A673 (cell line): ENCODE results near the gene SPATA33.

ENCODE experiments used
- CTCF ChIP-seq: fragments of 300-800, 200-600 bp; sonication (generic); conservative IDR thresholded peaks from 2 replicates; pipeline ENCODE4 v1.5.1; 2017; ENCODE audit warnings: low read depth, mild to moderate bottlenecking, antibody characterized with exemption, low read length, moderate library complexity, mixed read lengths
- EZH2 ChIP-seq: fragments of 200-600 bp; sonication (generic); IDR thresholded peaks from 2 replicates; pipeline ENCODE4 v1.6.1; 2017; ENCODE audit warnings: borderline replicate concordance, low read depth, mild to moderate bottlenecking, mixed read lengths, antibody characterized with exemption, low read length; ENCODE audit not compliant: poor library complexity, severe bottlenecking

GRCh38 chr16:89667633-89668032, 10.0 kb downstream of the SPATA33 start:
- TF ChIP-seq CTCF = no peak
- TF ChIP-seq EZH2 = no peak
